K562 (cell line): ENCODE data around the gene GIPC3. TPM values are rescaled to one million over a fixed set of nuclear protein-coding genes. Genes with fewer than 3 reads are reported as not detected.
A peak's percentile ranks its signal among the peaks of the same experiment; 100 is the strongest.

Experiments used
- DDX20 ChIP-seq: fragments of 450-650 bp; IDR thresholded peaks from 2 replicates; pipeline ENCODE4 v1.6.1; 2016; ENCODE audit warnings: missing genetic modification characterization, low read depth, mild to moderate bottlenecking, missing compliant biosample characterization, moderate library complexity
- PHF20 ChIP-seq: fragments of 450-650 bp; IDR thresholded peaks from 2 replicates; pipeline ENCODE4 v1.6.1; 2018; ENCODE audit not compliant: partially characterized antibody
- PREB ChIP-seq: sonication (generic); formaldehyde crosslinking; IDR thresholded peaks from 2 replicates; pipeline ENCODE4 v1.8.1; 2023; ENCODE audit warnings: mild to moderate bottlenecking, missing genetic modification reagents
- RFX1 ChIP-seq: fragments of 450-650 bp; IDR thresholded peaks from 2 replicates; pipeline ENCODE4 v1.6.1; 2016; ENCODE audit warnings: mild to moderate bottlenecking, moderate library complexity
- SOX6 ChIP-seq: fragments of 450-650 bp; IDR thresholded peaks from 2 replicates; pipeline ENCODE4 v1.6.1; 2014; ENCODE audit warnings: mild to moderate bottlenecking
- SRSF7 ChIP-seq: fragments of 200-400 bp; formaldehyde crosslinking; optimal IDR thresholded peaks from 2 replicates; pipeline ENCODE3; 2017; ENCODE audit warnings: mild to moderate bottlenecking, low read depth, low read length
- YY1 ChIP-seq, 3 experiments: IDR thresholded peaks; 2 replicates each; pipeline ENCODE4 v1.6.1; 2011; ENCODE audit warnings: low read length in 2 of 3, mild to moderate bottlenecking in 2 of 3, moderate library complexity in 2 of 3, borderline replicate concordance in 1 of 3, control low read depth in 1 of 3, low read depth in 1 of 3; ENCODE audit not compliant: insufficient read depth in 3 of 3, insufficient replicate concordance in 2 of 3, control insufficient read depth in 1 of 3, insufficient read length in 1 of 3; ENCODE audit errors: extremely low read depth in 1 of 3
- ZHX1 ChIP-seq: fragments of 150-350 bp; conservative IDR thresholded peaks from 2 replicates; pipeline ENCODE4 v1.6.1; 2014; ENCODE audit warnings: low read length
- ZNF311 ChIP-seq: fragments of 250-450 bp; sonication (Bioruptor Pico); IDR thresholded peaks from 2 replicates; pipeline ENCODE4 v1.4.0; 2020; ENCODE audit warnings: mild to moderate bottlenecking, moderate library complexity
- ZNF589 ChIP-seq: fragments of 200-800 bp; sonication (Bioruptor generic); IDR thresholded peaks from 2 replicates; pipeline ENCODE4 v1.6.1; 2016; ENCODE audit warnings: low read depth, missing genetic modification characterization, missing compliant biosample characterization
- ZNF778 ChIP-seq: fragments of 450-650 bp; formaldehyde crosslinking; IDR thresholded peaks from 2 replicates; pipeline ENCODE4 v1.4.0; 2020; ENCODE audit warnings: mild to moderate bottlenecking, moderate library complexity
- polyA plus RNA-seq, 8 experiments: library from polyadenylated mRNA; depleted of rRNA in 4 of 8; stranded (reverse) in 5 of 8; unstranded in 3 of 8; fragments of >200 nt; fragmentation: Nextera tagmentation in 2 of 8; fragmentation: Illumina TruSeq in 1 of 8; extraction: Ambion mirVana in 2 of 8; extraction: Trizol in 1 of 8; gene quantifications; 2 replicates each; pipeline versions ENCODE4 v1.2.1 to v1.2.3, GENCODE V29; 2011 to 2014; ENCODE audit warnings: inconsistent platforms in 1 of 8, missing spikeins in 1 of 8
- total RNA-seq, 7 experiments: library from RNA; depleted of rRNA in 6 of 7; stranded (reverse); fragments of >200 nt in 6 of 7; fragmentation: Illumina TruSeq in 2 of 7; extraction: Trizol in 2 of 7; gene quantifications; 2 replicates each; pipeline versions ENCODE4 v1.2.1 to v1.2.3, GENCODE V29; 2011 to 2021; ENCODE audit warnings: low replicate concordance in 1 of 7
- TF ChIP-seq, protein P1 (sequence below): sonication (generic); formaldehyde crosslinking; IDR thresholded peaks from 2 replicates; pipeline ENCODE4 v1.5.0; 2020; ENCODE audit warnings: missing genetic modification reagents
- TF ChIP-seq, protein P2 (sequence below): fragments of 450-650 bp; IDR thresholded peaks from 2 replicates; pipeline ENCODE4 v1.6.1; 2016; ENCODE audit warnings: borderline replicate concordance
- TF ChIP-seq, protein P3 (sequence below): fragments of 250-450 bp; sonication (Bioruptor Pico); IDR thresholded peaks from 2 replicates; pipeline ENCODE4 v1.8.0; 2022; ENCODE audit warnings: moderate library complexity, mild to moderate bottlenecking, inconsistent platforms
- TF ChIP-seq, protein P4 (sequence below): IDR thresholded peaks from 2 replicates; pipeline ENCODE4 v1.6.1; 2016; ENCODE audit warnings: missing genetic modification characterization, missing compliant biosample characterization

Gene GIPC3
- total and polyA plus RNA-seq, 9 of the 15 experiments (the other 6 are each of a cell fraction or from before 2014, with no cell fraction given): 0.03 to 3.6 (median 1.5) TPM; not detected in 1

DNA sequence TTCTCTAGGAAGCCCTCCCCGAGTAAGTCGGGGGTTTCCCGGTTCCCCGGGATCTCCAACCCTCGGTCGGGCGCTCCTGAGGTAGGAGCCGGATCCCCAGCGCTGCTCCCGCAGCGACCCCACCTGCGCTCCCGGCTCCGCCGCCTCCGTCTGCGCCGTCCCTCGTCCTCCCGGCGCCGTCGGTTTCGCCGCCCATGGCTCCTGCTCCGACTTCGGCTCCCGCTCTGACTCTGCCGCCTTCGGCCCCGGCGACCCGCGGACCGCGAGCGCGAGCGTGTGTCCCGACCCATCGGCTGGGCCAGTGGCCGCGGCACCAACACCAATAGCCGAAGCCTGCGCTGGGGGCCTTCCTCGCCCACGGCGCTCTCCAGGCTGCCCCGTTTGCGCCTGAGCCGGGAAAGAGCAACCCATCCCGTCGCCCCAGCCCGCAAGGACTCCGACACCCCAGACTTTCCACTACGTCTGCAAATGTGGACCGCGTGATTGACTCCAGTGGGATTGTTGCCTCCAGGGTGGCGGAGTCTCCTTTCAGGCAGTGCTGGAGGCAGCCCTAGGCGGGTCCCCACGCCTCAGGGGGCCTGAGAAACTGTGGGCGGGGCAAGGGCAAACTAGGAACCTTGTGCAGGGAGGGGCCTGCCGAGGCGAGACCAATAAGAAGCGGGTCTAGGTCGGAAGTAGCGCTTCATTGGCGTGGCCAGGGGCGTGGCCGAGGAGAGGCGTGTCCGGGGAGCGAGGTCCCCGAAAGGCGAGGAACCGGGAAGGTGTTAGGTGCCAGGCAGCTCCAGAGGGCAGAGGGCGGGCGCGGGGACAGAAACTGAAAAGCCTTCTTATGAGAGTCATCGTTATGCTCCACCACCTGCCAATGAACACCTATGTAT is 41.4 kb downstream of the GIPC3 start, which contains the start of gene CACTIN (continued):
- TF ChIP-seq, protein P1, sequence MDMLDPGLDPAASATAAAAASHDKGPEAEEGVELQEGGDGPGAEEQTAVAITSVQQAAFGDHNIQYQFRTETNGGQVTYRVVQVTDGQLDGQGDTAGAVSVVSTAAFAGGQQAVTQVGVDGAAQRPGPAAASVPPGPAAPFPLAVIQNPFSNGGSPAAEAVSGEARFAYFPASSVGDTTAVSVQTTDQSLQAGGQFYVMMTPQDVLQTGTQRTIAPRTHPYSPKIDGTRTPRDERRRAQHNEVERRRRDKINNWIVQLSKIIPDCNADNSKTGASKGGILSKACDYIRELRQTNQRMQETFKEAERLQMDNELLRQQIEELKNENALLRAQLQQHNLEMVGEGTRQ: no peak
- TF ChIP-seq, protein P2, sequence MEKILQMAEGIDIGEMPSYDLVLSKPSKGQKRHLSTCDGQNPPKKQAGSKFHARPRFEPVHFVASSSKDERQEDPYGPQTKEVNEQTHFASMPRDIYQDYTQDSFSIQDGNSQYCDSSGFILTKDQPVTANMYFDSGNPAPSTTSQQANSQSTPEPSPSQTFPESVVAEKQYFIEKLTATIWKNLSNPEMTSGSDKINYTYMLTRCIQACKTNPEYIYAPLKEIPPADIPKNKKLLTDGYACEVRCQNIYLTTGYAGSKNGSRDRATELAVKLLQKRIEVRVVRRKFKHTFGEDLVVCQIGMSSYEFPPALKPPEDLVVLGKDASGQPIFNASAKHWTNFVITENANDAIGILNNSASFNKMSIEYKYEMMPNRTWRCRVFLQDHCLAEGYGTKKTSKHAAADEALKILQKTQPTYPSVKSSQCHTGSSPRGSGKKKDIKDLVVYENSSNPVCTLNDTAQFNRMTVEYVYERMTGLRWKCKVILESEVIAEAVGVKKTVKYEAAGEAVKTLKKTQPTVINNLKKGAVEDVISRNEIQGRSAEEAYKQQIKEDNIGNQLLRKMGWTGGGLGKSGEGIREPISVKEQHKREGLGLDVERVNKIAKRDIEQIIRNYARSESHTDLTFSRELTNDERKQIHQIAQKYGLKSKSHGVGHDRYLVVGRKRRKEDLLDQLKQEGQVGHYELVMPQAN: peak; percentile 87; the same call in 1 of the 2 replicates
- TF ChIP-seq ZHX1 (0 out of 2 replicates have a peak, but pooled peaks have one; percentile 53), ZNF311 (no peak), ZNF778 (CRISPR knock-in tag) (no peak), PREB (CRISPR knock-in tag) (no peak), RFX1 (no peak), ZNF589 (no peak), DDX20 (tag) (no peak), YY1 (IDR thresholded peaks at IDR 0.05; ENCODE audit: borderline replicate concordance in 1 of 3, control insufficient read depth in 1 of 3, extremely low read depth in 1 of 3, insufficient read depth in 3 of 3, insufficient read length in 1 of 3, insufficient replicate concordance in 2 of 3, low read depth in 1 of 3, low read length in 2 of 3) (peak in 2 of 3 experiments; percentile 42 to 59), PHF20 (peak; percentile 98), SRSF7 (peak; percentile 31), SOX6 (no peak)
- TF ChIP-seq, protein P3, sequence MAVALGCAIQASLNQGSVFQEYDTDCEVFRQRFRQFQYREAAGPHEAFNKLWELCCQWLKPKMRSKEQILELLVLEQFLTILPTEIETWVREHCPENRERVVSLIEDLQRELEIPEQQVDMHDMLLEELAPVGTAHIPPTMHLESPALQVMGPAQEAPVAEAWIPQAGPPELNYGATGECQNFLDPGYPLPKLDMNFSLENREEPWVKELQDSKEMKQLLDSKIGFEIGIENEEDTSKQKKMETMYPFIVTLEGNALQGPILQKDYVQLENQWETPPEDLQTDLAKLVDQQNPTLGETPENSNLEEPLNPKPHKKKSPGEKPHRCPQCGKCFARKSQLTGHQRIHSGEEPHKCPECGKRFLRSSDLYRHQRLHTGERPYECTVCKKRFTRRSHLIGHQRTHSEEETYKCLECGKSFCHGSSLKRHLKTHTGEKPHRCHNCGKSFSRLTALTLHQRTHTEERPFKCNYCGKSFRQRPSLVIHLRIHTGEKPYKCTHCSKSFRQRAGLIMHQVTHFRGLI (CRISPR knock-in tag): no peak
- TF ChIP-seq, protein P4, sequence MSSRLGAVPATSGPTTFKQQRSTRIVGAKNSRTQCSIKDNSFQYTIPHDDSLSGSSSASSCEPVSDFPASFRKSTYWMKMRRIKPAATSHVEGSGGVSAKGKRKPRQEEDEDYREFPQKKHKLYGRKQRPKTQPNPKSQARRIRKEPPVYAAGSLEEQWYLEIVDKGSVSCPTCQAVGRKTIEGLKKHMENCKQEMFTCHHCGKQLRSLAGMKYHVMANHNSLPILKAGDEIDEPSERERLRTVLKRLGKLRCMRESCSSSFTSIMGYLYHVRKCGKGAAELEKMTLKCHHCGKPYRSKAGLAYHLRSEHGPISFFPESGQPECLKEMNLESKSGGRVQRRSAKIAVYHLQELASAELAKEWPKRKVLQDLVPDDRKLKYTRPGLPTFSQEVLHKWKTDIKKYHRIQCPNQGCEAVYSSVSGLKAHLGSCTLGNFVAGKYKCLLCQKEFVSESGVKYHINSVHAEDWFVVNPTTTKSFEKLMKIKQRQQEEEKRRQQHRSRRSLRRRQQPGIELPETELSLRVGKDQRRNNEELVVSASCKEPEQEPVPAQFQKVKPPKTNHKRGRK (tag): no peak
